Endodermal cell (in vitro differentiated cells): ENCODE data around the gene CORT. TPM values are rescaled to one million over a fixed set of nuclear protein-coding genes. Genes with fewer than 3 reads are reported as not detected.
A peak's percentile ranks its signal among the peaks of the same experiment; 100 is the strongest.

Experiments used
- DNase-seq: peaks from one replicate; pipeline ENCODE4 v3.0.0-alpha.2; 2017
- H3K27ac ChIP-seq: 2 replicates; pipeline ENCODE4 v1.5.1; 2013; ENCODE audit warnings: mild to moderate bottlenecking, low read depth, low read length, moderate library complexity
- H3K27me3 ChIP-seq: 2 replicates; pipeline ENCODE4 v1.6.1; 2013; ENCODE audit warnings: mild to moderate bottlenecking, low read length, moderate library complexity; ENCODE audit not compliant: insufficient read depth, control insufficient read depth, poor library complexity, severe bottlenecking
- H3K36me3 ChIP-seq: 2 replicates; pipeline ENCODE4 v1.7.0; 2013; ENCODE audit warnings: mild to moderate bottlenecking, low read length, moderate library complexity; ENCODE audit not compliant: control insufficient read depth, insufficient read depth
- H3K4me1 ChIP-seq: one replicate; pipeline ENCODE4 v1.7.0; 2013; ENCODE audit warnings: low read length; ENCODE audit not compliant: control insufficient read depth, insufficient read depth
- H3K4me3 ChIP-seq: 2 replicates; pipeline ENCODE4 v1.5.1; 2013; ENCODE audit warnings: mild to moderate bottlenecking, low read length, moderate library complexity
- H3K9ac ChIP-seq: 2 replicates; pipeline ENCODE4 v1.6.1; 2013; ENCODE audit warnings: mild to moderate bottlenecking, low read length, moderate library complexity; ENCODE audit not compliant: poor library complexity, severe bottlenecking; ENCODE audit errors: extremely low read depth
- H3K9me3 ChIP-seq: 2 replicates; pipeline ENCODE4 v1.6.1; 2013; ENCODE audit warnings: mild to moderate bottlenecking, low read length, moderate library complexity; ENCODE audit not compliant: control insufficient read depth
- H3K27ac Mint-ChIP-seq: 2 replicates; pipeline ENCODE4 v1.8.0; 2020; ENCODE audit warnings: mixed read lengths
- H3K27me3 Mint-ChIP-seq: 2 replicates; pipeline ENCODE4 v1.8.0; 2021; ENCODE audit warnings: mild to moderate bottlenecking, mixed read lengths; ENCODE audit not compliant: insufficient read depth
- H3K36me3 Mint-ChIP-seq: 2 replicates; pipeline ENCODE4 v1.8.0; 2020; ENCODE audit warnings: low read depth, mixed read lengths
- H3K4me1 Mint-ChIP-seq: 2 replicates; pipeline ENCODE4 v1.8.0; 2020; ENCODE audit warnings: mixed read lengths
- H3K4me3 Mint-ChIP-seq: 2 replicates; pipeline ENCODE4 v1.8.0; 2020; ENCODE audit warnings: mild to moderate bottlenecking, moderate library complexity, mixed read lengths
- H3K9me3 Mint-ChIP-seq: 2 replicates; pipeline ENCODE4 v1.8.0; 2020; ENCODE audit warnings: mild to moderate bottlenecking, mixed read lengths
- WGBS, 2 experiments: methylation state at CpG; one replicate each; pipeline versions ENCODE4 v1.1.5 to v1.1.7; 2013; ENCODE audit warnings: missing lambda C conversion rate in 2 of 2, mixed read lengths in 1 of 2; ENCODE audit not compliant: insufficient coverage in 1 of 2, insufficient read length in 1 of 2; 5-methylcytosine and 5-hydroxymethylcytosine counted together
- total RNA-seq, 2 donors: library from RNA; stranded (reverse); fragmentation: NEBNext Ultra II Directional in 1 of 2; extraction: Animal tissue kit (Norgen Biotek cat#: 25700) in 1 of 2; gene quantifications; 2 replicates in 1 of 2; 3 replicates in 1 of 2; pipeline ENCODE4 v1.2.1, GENCODE V29; 2021
- TF ChIP-seq, protein P1 (sequence below): fragments of 200-600 bp; sonication (generic); conservative IDR thresholded peaks from 2 replicates; pipeline ENCODE4 v1.5.0; 2021; ENCODE audit warnings: antibody characterized with exemption, mild to moderate bottlenecking

CORT gene
- total RNA-seq, 2 donors from 2014 or later: 0.53 to 1.3 TPM

DNA sequence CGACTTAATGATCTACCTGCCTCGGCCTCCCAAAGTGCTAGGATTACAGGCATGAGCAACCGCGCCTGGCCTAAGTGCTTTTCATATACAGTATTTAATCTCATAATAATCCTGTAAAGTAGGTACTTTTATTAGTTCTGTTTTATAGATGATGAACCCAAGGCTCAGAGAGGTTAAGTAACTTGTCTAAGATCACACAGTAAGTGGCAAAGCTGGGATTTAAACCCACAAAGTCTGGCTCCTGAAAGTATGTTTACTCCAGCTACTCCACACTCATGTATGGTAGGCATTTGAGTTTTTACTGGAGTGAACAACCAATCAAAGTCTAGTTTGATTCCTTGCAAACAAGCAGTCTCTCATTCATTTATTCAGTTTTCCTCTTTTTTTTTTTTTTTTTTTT, 20.2 kb downstream of the CORT start:
- TF ChIP-seq, protein P1, sequence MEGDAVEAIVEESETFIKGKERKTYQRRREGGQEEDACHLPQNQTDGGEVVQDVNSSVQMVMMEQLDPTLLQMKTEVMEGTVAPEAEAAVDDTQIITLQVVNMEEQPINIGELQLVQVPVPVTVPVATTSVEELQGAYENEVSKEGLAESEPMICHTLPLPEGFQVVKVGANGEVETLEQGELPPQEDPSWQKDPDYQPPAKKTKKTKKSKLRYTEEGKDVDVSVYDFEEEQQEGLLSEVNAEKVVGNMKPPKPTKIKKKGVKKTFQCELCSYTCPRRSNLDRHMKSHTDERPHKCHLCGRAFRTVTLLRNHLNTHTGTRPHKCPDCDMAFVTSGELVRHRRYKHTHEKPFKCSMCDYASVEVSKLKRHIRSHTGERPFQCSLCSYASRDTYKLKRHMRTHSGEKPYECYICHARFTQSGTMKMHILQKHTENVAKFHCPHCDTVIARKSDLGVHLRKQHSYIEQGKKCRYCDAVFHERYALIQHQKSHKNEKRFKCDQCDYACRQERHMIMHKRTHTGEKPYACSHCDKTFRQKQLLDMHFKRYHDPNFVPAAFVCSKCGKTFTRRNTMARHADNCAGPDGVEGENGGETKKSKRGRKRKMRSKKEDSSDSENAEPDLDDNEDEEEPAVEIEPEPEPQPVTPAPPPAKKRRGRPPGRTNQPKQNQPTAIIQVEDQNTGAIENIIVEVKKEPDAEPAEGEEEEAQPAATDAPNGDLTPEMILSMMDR: no peak
- H3K9me3 Mint-ChIP-seq: no peaks in the 10 kb centered on the region
- DNase-seq: no peak
- Histone ChIP-seq H3K36me3 (peaks cover 41% of the 10 kb centered on the region), H3K27ac (no peak overlapping the region), H3K4me3 (no peak overlapping the region), H3K27me3 (no peaks in the 10 kb centered on the region), H3K4me1 (peaks cover 2% of the 10 kb centered on the region), H3K9me3 (no peaks in the 10 kb centered on the region), H3K9ac (no peak overlapping the region)
- WGBS, 2 experiments: 99% methylated on average over 4 of the region's 4 CpGs; no CpG with 5 or more reads in 1 of the 2 experiments
- H3K27ac Mint-ChIP-seq: no peak overlapping the region
- no peaks in the 10 kb centered on the region for H3K27me3 Mint-ChIP-seq
- no peak overlapping the region for H3K4me3 Mint-ChIP-seq
- peaks cover 6% of the 10 kb centered on the region for H3K4me1 Mint-ChIP-seq
- peaks cover 36% of the 10 kb centered on the region for H3K36me3 Mint-ChIP-seq

DNA sequence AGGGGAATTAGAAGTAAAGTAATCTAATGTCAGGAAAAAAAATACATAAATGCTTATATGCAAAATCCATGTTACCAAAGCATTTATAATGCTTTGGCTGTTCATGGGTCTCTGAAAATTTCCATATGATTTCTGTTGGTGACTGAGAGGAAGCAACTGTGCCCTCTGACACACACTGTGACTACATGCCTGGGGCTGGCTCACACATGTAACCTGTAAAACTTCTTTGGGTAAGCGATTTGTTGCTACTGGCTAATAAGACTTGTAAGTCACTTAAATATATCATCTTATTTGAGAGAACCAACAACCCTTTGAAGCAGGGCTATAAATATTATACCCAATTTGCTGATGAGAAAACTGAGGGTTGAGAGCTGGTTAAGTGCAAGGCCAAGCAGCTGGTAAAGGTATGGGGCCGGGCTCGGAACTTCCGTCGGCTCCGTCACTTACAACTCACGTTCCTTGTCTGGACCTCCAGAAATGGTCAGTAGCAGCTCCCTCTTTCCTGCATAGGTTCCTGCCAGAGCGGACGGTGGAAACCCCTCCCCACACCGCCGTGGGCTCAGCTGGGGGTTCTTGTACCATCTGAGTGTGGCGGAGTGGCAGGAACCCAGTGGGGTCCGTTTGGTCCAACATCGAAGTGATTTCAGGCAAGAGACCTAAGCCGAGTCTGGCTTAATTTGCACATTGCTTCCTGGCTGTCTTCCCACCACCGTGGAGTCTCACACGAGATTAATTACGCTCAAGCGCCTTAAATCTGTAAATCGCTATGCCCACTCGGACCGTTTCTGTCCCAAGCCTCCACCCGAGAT, 21.8 kb downstream of the CORT start:
- Histone ChIP-seq H3K9me3 (no peaks in the 10 kb centered on the region), H3K36me3 (peaks cover 26% of the 10 kb centered on the region), H3K4me1 (peaks cover 8% of the 10 kb centered on the region), H3K27ac (no peak overlapping the region), H3K27me3 (no peaks in the 10 kb centered on the region), H3K9ac (peak overlapping the region; percentile 66), H3K4me3 (peak overlapping the region; percentile 86)
- DNase-seq: no peak
- peak overlapping the region; percentile 97 for H3K4me3 Mint-ChIP-seq
- 7 to 8% methylated on average over 9 to 23 of the region's 23 CpGs for WGBS, 2 experiments
- H3K4me1 Mint-ChIP-seq: peaks cover 13% of the 10 kb centered on the region
- TF ChIP-seq, protein P1: no peak
- peak overlapping the region; percentile 95 for H3K27ac Mint-ChIP-seq
- H3K36me3 Mint-ChIP-seq: peaks cover 32% of the 10 kb centered on the region
- no peaks in the 10 kb centered on the region for H3K27me3 Mint-ChIP-seq
- H3K9me3 Mint-ChIP-seq: no peaks in the 10 kb centered on the region

DNA sequence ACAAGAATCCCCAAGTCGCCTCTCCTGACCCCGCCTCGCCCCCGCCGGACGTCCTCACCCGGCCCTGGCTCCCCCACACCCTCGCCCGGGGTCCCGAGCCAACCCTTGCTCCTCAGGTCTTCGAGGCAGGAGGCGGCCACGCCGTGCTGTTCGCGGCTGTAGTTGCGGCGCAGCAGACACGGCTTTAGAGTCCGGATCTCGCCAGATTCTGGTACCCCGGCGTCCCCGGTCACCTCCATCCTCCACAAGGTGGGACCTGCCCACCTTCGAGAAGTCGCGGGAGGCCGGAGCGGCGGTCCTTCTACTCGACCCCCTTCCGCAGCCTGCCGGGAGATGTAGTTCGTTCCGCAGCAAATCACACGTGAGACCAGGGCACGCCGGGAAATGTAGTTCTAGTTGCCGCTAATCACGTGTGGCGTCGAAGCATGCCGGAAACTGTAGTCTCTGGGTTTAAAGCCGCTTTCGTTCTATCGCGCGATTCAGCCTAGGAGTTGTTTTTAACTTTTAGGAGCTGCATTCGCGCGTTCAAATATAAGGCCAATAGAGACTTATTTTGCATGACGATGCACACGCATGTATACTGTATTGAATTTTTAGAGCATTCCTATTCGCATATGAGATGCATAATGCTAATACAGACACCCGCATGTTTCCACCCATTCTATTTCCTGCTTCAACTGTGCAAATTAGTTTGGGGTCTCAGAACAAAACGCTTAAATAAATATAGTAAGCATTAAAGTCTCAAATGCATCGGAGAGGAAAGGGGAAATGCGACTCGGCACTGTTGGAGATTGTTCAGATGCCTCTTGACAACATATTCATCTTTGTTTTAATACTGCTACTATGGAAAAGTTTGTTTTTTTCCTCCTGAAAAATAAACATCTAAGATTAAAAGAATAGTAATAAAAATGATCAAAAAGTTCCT, 22.7 kb downstream of the CORT start, which contains the start of gene DFFA:
Gene DFFA (minus strand): TSS at position 310 of the 925 bp plus-strand sequence. CDS start 71 bp downstream, at position 239.
- Histone ChIP-seq H3K9ac (peak within 1 kb of the TSS; percentile 66), H3K9me3 (no peaks in the 10 kb centered on the region), H3K4me3 (peak within 1 kb of the TSS; percentile 86), H3K36me3 (peaks cover 28% of the 10 kb centered on the region), H3K27me3 (no peaks in the 10 kb centered on the region), H3K27ac (no peak within 1 kb of the TSS), H3K4me1 (peaks cover 8% of the 10 kb centered on the region)
- Mint-ChIP-seq H3K27ac (peak within 1 kb of the TSS; percentile 95), H3K27me3 (no peaks in the 10 kb centered on the region), H3K4me1 (peaks cover 8% of the 10 kb centered on the region), H3K9me3 (no peaks in the 10 kb centered on the region), H3K36me3 (peaks cover 28% of the 10 kb centered on the region), H3K4me3 (peak within 1 kb of the TSS; percentile 97)
- WGBS, 2 experiments: 2 to 3% methylated on average over 41 to 57 of the region's 59 CpGs
- TF ChIP-seq, protein P1: no peak
- DNase-seq: peak; percentile 99
